GM21825 (cell line): ENCODE data around the gene ELMO1.

Experiments used
- ATAC-seq: cut with Tn5 transposase; IDR thresholded peaks from one replicate; pipeline ENCODE4 v1.9.1; 2021; ENCODE audit warnings: mild to moderate bottlenecking, moderate library complexity; ENCODE audit not compliant: unreplicated experiment

The ELMO1 gene

GRCh38 chr7:36967387-36967786 lies 481.3 kb downstream of the ELMO1 start:
- no peak for ATAC-seq

- no peak for ATAC-seq
Observed at GRCh38 chr7:36966636-36967035, 482.0 kb downstream of the ELMO1 start.

DNA sequence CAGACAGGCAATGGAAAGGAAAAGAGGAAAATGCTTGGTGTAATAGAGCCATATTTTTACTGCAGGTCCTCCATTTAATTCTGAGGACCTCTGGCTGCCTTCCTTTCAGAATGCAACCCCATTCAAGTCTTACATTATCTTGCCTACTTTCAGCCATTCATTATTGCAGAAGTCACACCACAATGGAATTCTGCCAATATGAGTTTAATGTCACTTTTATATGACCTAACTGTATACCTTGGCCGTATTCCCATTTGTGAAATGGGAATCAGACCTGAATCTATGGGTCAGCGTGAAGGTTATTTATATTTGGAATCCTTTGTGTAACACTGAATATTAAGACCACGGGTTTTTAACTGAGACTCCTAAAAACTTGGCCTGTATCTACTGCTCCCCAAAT lies 482.6 kb downstream of the ELMO1 start:
- ATAC-seq, result no peak

- ATAC-seq, result no peak
Observed at GRCh38 chr7:36965625-36966024, 483.0 kb downstream of the ELMO1 start.

GRCh38 chr7:36964297-36964696 lies 484.4 kb downstream of the ELMO1 start:
- no peak for ATAC-seq

GRCh38 chr7:36962367-36962766 lies 486.3 kb downstream of the ELMO1 start:
- no peak for ATAC-seq

- no peak for ATAC-seq
Observed at GRCh38 chr7:36961693-36962092, 487.0 kb downstream of the ELMO1 start.

DNA sequence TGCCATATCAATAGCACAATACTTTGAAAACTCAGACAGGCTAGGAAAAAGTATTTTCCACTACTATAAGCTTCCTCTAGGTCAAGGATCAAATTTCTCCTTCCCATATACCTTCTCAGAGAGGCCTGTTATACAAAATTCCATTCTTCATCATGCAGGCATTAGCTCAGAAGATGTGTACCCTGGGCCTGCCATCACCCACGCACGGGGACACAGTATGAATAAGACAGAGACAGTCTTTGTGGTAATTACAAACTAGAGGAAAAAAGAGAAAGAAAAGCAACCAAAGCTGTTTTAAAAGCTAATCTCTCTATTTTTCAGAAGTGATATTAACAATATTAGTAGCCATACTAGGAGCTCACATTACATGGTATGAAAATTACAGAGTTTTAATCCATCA lies 487.6 kb downstream of the ELMO1 start:
- ATAC-seq, result no peak

- no peak for ATAC-seq
Observed at GRCh38 chr7:36960105-36960504, 488.6 kb downstream of the ELMO1 start.

DNA sequence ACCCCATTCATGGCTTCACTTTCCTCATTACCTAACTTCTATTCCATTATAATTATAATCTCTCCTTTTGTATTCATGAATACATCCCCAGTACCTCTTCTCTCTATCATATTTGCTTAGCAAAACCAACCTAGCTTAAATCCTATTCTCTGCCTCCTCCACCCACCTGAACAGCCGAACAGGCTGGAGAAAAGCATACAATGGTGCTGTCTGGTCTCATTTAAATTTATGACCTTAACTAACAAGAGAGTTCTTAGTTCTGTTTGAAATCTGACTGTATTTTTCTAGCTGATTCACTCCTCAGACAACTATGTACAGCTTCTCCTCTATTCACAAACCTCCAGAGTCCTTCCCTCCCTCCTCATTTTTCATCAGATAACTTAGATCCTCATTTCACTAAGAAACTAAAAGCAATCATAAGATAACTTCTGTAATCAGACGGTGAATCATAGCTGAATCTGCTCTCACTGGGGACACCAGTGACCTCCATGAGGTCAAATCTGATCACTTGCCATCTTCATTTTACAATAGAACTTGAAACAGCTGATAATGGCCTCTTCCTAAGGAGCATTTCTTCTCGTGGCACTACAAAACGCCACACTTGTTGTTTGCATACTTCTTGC lies 490.4 kb downstream of the ELMO1 start:
- no peak for ATAC-seq

GRCh38 chr7:36957620-36958019 lies 491.0 kb downstream of the ELMO1 start:
- ATAC-seq, result no peak

- ATAC-seq, result no peak
Observed at GRCh38 chr7:36956814-36957213, 491.9 kb downstream of the ELMO1 start.

- ATAC-seq, result no peak
Observed at GRCh38 chr7:36955456-36956129, 493.1 kb downstream of the ELMO1 start.

DNA sequence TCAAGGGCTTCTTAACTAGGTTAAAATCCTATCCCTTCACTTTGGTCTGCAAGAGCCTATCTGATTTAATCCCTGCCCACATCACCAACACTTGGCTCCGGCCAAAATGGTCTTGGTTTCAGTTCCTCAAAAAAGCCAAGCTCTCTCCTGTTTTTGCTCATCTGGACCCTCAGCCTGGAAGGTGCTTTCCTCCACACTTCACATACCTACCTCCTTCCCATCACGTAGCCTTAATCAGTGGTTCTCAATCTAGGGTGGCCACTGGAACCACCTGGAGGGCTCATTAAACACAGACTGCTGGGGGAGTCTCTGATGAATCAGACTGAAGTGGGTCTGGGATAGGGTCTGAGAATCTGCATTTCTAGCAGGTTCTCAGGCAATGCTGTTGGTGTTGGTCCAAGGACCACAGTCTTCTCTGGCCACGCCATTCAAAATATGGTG lies 497.4 kb downstream of the ELMO1 start:
- ATAC-seq, result peak; percentile 90

GRCh38 chr7:36949711-36950600 lies 498.7 kb downstream of the ELMO1 start:
- ATAC-seq, result no peak

GRCh38 chr7:36946401-36946739 lies 502.3 kb downstream of the ELMO1 start:
- ATAC-seq, result no peak

DNA sequence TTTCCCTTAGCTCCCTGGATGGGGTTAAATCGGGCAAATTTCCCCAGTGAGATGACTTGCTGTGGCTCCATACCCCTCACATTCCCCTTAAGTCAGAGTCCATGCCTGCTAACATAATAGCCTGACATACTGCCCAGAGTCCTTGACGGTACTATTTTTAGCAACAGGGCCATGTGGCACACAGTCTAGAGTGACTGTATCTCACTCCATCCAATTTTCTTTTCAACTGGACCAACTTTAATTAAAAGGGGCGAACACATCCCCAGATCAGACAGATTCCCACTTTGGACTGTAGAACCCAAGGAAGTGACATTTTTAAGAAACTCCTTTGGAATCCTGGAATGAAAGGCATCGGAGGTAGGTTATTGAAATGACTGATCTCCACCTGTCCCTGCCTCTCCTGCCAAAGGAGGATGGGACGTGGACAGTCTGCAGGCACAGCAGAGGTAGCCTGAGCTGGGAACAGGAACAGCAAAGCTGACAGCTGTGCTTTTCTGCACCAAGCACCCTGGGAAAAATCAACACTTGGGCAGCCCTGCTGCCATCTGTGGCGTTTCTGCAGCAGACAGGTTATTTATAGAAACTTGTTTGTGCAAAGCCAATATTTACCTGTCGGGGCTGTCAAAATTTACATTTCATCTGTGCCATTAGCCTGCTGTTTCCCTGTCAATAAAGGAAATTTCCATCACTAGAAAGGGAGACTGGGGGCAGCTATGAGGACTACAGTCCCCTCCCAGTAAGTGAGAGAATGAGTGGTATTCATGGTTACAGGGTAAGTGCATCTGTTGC lies 502.9 kb downstream of the ELMO1 start:
- no peak for ATAC-seq

DNA sequence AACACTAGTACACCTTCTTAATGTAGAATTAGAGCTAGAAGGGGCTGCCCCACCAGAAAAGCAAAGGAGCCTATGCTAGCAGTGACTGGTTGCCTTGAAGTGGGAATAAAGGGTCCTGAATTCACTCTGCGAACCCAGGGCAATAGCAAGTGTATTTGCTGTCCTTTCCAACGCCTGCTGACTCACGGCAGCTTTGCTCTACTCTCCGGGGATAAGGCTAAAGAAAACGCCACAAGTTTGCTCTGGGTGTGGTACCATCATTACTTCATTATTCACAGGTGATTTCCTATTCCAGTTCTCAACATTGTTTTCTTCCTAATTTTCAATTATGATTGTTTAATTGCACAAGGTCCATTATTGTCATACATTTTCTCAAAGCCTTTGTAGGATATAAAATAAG lies 503.8 kb downstream of the ELMO1 start:
- no peak for ATAC-seq

DNA sequence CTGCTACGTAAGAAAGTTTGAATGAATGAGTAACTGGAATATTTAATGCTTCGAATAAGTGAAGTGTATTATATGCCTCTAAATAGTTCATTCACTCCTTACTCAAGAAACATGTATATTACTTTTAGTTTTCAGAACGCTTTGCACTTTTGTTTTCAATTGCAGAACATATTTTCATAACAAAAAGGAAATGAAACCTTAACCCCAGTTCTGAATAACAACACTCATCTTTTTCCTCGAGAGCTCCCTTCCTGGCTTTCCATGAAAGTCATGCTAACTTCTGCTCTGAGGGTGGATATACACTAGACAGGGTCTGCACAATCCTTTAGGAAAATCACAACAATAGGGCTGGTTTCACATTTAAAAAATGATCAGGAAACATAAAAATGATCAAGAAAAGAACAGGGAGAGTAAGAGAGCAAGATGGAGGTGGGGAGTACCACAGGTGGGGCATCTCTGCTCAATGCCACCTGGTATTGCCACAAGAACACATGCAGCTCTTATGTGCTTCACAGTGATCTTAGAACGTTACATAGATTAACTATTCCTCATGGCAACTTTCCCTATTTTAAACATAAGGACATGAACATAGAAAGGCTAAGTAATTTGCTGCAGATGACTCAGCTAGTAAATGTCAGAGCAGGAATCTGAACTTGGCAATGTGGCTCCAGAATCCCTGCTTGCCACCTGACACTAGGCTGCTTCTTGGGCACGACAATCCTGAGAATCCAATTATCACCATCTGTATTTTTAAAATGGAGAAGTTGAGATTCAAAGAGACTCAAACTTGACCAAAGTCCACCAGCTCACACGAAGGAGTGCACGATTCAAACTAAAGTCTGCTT lies 504.9 kb downstream of the ELMO1 start:
- ATAC-seq, result peak; percentile 60

DNA sequence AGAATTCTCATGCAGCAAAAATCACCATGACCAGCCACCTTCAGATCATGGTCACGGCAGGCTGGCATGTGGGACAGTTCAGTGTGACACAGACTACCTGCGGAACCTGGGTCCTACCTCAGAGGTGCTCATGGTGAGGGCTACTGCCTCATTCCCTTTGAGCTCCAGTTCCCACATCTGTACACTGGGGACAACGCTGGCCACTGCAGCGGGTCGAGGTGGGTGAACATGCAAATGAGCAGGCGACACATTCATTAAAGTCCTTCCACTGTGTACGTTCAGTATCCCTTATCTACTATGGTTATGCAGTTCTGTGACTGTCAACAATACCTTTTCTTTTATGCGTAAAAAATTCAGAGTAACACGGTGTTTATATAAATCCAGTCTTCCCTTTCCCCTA lies 505.7 kb downstream of the ELMO1 start:
- ATAC-seq, result peak; percentile 5
